Brain microvascular endothelial cell (primary cell): Measurements from ENCODE around the gene BRINP1.

Experiments used
- DNase-seq: peaks from one replicate; pipeline ENCODE4 v3.0.0-alpha.2; 2020
- H3K27ac ChIP-seq: fragments of 250-450 bp; sonication (Bioruptor Pico); 2 replicates; pipeline ENCODE4 v1.5.1; 2020; ENCODE audit warnings: mild to moderate bottlenecking, moderate library complexity
- H3K27me3 ChIP-seq: fragments of 250-450 bp; sonication (Bioruptor Pico); replicated peaks from 2 replicates; pipeline ENCODE4 v1.5.1; 2020; ENCODE audit warnings: mild to moderate bottlenecking
- H3K36me3 ChIP-seq: fragments of 250-450 bp; sonication (Bioruptor Pico); replicated peaks from 2 replicates; pipeline ENCODE4 v1.5.1; 2020; ENCODE audit warnings: mild to moderate bottlenecking
- H3K4me3 ChIP-seq: 2 replicates; pipeline ENCODE4 v1.5.1; 2011; ENCODE audit warnings: low read depth, mild to moderate bottlenecking, control low read depth, low read length, moderate library complexity
- CTCF ChIP-seq: IDR thresholded peaks from 2 replicates; pipeline ENCODE4 v1.5.1; 2011; ENCODE audit warnings: low read depth, mild to moderate bottlenecking, moderate library complexity, low read length, control low read depth, inconsistent platforms; ENCODE audit errors: missing control alignments
- in situ Hi-C: cut with HindIII; loops from 2 replicates; pipeline ENCODE4 v1.10.0; 2017; ENCODE audit warnings: low sequenced_read_pairs, low pct_ligation_motif_present

Gene BRINP1

GRCh38 chr9:119337573-119337972 lies 31.7 kb downstream of the BRINP1 start:
- H3K36me3 ChIP-seq: no peaks in the 10 kb centered on the region
- no peak overlapping the region for H3K4me3 ChIP-seq
- H3K27me3 ChIP-seq: no peaks in the 10 kb centered on the region
- in situ Hi-C loops: no loop called here
- no peak for TF ChIP-seq CTCF
- DNase-seq: no peak
- no peak overlapping the region for H3K27ac ChIP-seq

- TF ChIP-seq CTCF: no peak
These were observed 34.5 kb downstream of the BRINP1 start for GRCh38 chr9:119334745-119335144.

GRCh38 chr9:119333507-119334229 lies 35.6 kb downstream of the BRINP1 start:
- no peaks in the 10 kb centered on the region for H3K27me3 ChIP-seq
- no peak overlapping the region for H3K4me3 ChIP-seq
- no peak for DNase-seq
- no peaks in the 10 kb centered on the region for H3K36me3 ChIP-seq
- H3K27ac ChIP-seq: no peak overlapping the region
- no peak for TF ChIP-seq CTCF
- in situ Hi-C loops: no loop called here

More at GRCh38 chr9:119334745-119335144, 34.5 kb downstream of the BRINP1 start:
- Histone ChIP-seq H3K36me3 (no peaks in the 10 kb centered on the region), H3K27ac (no peak overlapping the region), H3K4me3 (no peak overlapping the region), H3K27me3 (no peaks in the 10 kb centered on the region)
- in situ Hi-C loops: no loop called here
- no peak for DNase-seq

- Histone ChIP-seq H3K4me3 (no peak overlapping the region), H3K36me3 (no peaks in the 10 kb centered on the region), H3K27ac (no peak overlapping the region), H3K27me3 (no peaks in the 10 kb centered on the region)
- DNase-seq: no peak
- in situ Hi-C loops: no loop called here
- TF ChIP-seq CTCF: no peak
These were observed 36.7 kb downstream of the BRINP1 start for GRCh38 chr9:119332522-119332921.

GRCh38 chr9:119322184-119322583 lies 47.1 kb downstream of the BRINP1 start:
- Histone ChIP-seq H3K36me3 (no peaks in the 10 kb centered on the region), H3K27me3 (no peaks in the 10 kb centered on the region), H3K27ac (no peak overlapping the region), H3K4me3 (no peak overlapping the region)
- no peak for DNase-seq
- in situ Hi-C loops: no loop called here
- no peak for TF ChIP-seq CTCF

- H3K36me3 ChIP-seq: no peaks in the 10 kb centered on the region
- H3K4me3 ChIP-seq: no peak overlapping the region
- no peaks in the 10 kb centered on the region for H3K27me3 ChIP-seq
- no peak overlapping the region for H3K27ac ChIP-seq
- no peak for TF ChIP-seq CTCF
- in situ Hi-C loops: no loop called here
- DNase-seq: no peak
These were observed 50.9 kb downstream of the BRINP1 start for GRCh38 chr9:119318371-119318770.
